A204.1 (cell line): ENCODE measurements around the gene NPVF.

Experiments
- FAIRE-seq: peaks from 2 replicates; lab custom pipeline; 2012; peaks lifted over from hg19 to GRCh38; lab: Jason Lieb, UNC

NPVF gene

DNA sequence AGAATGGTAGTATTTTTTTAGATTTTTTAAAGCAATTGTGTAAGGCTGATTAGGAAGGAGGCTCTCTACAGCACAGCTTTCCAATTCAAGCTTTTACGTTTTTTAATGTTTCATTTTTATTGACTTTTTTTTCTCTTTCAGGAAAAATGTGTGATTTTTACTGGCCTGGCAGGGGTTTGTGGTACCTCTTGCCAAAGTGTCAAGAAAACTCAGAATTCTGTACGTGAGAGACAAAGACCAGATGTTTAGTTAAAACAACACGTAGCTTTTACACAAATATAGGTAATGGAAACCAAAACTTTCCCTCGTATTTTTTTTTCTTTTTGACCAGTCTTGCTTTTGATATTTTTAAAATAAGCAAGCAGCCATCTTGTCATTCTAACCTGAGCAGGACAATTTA is 6.0 kb upstream of the NPVF start:
- no peak for FAIRE-seq

DNA sequence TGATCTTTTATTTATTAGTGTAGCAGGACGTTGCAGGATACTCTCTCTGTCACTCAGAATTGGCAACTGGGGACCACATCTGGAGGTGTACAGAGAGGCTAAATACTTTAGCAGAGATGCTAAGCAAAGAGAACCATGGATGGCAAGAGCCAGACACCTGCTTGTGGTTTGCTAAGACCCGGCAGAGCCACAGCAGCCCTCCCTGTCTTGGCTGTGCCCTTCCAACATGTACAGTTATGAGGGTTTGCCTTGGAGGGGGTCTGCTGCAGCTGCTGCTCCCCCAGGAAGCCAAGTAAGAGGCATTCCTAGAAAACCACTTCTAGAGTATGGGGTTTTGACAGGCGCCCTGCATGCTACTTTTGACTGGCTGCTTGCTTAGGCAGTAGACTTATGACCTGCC is 5.1 kb downstream of the NPVF start:
- no peak for FAIRE-seq

DNA sequence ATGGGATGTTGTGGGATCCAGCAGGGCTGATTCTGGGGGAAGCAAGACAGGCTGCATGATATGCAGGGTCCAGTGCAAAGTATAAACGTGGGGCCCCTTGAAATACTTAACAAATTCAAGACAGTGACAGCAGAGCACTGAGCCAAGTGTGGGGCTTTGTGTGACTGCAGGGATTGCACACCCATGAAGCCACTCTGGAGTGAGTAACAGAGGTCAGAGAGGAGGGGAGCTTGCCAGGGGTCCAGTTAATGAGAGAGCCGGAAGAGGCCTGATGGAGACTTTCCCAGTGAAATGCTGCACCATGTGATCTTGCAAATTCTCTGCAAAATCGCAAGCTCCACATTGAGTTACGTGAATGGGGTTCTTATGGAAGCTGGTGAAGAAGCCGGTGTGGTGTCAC is 5.6 kb downstream of the NPVF start:
- no peak for FAIRE-seq

DNA sequence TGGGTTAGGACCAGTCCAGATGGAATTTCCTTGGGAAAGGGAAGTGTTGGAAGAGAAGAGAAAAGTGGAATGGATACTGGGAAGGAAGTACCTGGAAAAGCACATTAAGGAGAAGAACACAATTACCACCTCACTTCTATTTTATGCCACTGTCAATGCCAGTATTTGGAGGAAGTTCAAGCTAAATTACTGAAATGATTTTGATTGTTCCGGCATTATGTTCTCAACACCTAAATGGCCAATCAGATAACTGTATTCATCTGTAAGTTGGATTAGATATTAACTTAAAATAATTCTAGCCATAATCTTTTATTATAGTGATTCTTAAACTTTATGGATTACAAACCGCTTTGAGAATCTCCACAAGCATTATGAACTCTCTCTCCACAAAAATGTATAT is 7.3 kb downstream of the NPVF start:
- no peak for FAIRE-seq

DNA sequence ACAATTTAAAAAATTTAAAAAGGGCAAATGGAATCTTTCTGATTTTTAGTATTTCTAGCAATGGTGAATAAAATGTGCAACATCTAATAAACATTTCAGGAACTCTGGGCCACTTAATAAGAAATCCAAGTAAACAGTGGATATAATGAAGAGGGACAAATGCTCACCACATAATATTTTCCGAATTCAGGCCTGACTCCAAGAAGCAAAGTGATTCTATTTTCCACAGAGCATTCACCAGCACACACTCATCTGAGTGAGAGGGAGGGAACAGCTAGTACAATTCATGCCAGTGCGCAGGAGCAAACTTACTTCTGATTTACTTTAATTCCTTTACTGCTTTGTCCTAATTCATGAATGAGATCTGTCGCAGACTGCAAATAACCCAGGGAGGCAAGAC is 10.1 kb downstream of the NPVF start:
- FAIRE-seq: no peak

DNA sequence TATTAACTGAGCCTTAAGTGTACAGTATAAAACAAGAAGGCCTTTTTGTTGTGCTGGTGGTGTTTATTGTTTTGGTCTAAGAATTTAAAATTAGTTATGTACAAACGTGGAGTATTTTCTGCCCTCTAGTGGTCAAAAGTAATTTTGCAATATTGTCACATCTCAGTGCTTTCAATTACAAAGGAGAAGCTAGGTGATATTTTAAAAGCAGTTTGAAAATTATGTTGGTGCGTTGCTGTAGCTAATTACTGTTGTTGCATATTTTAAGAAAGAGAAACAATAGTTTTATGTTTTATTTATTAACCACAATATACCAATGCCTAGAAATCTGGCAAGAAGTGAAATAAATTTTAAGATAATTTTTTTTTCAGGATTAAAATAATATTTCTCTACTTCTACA is 11.4 kb downstream of the NPVF start:
- FAIRE-seq: peak; percentile 95

DNA sequence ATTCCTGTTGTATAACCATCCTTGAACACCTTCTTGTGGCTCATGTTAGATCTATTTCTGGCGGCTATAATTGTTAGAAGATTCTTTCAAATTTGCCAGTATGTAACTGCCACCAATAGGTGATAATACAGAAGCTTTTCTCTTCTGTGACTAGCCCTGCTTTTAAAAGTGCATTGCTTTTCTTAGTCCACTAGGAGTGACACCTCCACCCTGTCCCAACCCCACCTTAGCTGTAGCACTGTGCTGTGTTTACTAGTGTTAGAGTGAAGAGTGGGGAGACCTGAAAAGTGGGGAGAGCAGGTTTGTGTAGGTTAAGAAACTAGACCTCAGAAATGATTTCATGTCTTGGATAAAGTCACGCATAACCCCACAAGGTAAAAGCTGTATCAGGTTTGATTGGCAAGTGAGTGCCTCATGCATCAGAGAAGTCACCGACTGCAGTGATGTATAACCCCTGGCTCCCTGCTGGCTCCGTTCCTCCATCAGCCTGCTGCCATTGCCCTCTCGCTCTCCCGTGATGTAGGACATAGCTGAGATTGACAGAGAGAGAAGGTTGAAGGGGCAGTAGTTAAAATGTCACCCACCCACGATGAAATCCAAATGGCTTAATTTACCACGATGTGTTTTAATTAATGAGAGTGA is 12.5 kb downstream of the NPVF start:
- no peak for FAIRE-seq

DNA sequence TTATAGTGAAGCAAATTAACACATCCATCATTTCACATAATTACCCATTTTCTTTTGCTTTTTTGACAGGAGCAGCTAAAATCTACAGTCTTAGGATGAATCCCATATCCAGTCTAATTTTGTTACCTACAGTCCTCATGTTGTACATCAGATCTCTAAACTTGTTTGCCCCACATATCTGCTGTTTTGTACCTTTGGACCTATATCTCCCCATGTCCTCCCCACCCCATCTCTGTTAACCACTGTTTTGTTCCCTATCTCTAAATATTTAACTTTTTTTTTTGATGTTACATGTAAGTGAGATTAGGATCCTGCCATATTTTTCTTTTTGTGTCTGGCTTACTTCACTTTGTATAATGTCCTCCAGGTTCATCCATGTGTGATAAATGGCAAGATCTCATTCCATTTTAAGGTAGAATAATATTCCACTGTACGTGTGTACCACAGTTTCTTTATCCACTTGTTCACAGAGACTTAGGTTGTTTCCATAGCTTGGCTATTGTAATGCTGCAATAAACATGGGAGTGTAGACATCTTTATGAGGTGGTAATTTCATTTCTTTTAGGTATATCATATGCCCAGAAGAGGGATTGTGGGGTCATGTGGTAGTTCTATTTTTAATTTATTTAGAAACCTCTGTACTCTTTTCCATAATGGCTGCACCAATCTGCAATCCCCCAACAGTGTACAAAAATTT is 19.6 kb downstream of the NPVF start:
- no peak for FAIRE-seq

DNA sequence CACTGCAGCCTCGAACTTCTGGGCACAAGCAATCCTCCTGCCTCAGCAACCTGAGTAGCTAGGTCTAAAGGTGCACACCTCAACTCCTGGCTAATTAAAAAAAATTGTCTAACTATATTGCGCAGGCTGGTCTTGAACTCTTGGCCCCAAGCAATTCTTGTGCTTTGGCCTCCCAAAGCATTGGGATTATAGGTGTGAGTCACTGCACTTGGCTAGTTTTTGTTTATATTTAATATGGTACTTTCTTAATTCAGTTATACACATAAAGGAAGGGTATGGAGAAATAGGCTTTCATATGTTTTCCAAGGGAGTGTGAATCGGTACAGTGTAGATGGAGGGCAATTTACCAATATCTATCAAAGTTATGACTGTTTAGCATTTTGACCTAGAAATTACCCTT is 20.4 kb downstream of the NPVF start:
- no peak for FAIRE-seq

DNA sequence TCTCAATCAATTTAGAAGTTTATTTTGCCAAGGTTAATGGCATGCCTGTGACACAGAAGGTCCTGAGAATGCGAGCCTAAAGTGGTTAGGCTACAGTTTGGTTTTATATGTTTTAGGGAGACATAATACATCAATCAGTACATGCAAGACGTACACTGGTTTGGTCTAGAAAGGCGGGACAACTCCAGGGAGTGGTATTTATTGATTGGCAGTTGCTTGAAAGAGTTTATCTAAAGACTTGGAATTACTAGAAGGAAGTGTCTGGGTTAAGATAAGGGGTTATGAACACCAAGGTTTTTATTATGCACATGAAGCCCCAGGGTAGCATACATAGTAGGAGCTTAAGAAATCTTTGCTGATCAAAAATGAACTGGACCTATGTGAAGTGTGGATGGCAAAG is 21.5 kb downstream of the NPVF start:
- no peak for FAIRE-seq

DNA sequence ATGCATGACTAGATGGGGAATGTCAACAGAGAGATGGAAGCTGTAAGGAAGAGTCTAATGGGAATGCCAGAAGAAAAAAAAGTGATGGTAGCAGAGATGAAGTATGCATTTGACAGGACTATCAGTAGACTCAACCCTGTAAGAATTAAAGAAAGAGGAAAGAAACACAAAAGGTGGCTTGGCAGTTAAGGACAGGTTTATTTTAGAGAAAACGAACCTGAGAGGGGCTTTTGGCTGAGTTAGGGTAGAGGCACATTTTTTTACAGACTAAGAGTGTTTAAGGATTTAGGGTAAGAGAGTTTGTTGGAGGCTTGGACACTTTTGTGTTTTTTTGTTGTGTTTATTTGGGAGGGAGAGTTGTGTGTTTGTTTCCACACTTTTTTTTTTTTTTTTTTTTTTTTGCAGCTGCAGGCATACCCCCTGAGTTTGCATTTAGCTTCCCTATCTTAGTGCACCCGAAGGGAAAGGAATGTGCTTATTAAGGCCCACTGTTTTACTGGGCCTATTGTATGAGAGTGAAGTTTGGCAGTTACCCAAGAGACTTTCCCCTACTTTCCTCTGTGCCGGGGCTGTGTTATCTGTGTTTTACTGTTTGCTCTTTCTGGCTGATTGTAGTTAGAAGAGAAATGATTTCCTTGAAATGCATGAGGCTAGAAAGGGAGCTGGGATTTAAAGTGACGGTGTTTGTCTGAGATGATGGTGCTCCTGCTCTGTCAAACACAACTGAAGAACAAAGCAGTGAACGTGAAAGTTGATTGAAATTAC is 32.0 kb downstream of the NPVF start:
- FAIRE-seq: no peak

DNA sequence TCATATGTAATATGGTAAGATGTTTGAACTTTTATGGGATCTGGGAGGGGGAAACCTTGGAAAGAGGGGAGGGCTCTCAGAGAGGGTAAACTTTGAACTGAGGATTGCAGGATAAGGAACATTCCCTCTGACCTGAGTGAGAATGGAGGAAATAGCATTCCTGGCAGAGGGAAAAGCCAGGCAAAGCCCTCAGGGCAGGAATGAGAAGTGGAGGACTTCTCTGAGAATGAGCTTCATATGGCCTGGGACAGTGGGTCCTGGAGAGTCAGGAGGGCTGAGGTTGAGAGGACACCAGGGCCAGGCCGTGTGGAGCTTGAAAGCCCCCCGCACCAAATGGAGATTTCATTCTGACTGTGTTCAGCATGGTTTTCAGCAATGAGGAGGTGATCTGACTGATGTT is 34.2 kb downstream of the NPVF start:
- no peak for FAIRE-seq

DNA sequence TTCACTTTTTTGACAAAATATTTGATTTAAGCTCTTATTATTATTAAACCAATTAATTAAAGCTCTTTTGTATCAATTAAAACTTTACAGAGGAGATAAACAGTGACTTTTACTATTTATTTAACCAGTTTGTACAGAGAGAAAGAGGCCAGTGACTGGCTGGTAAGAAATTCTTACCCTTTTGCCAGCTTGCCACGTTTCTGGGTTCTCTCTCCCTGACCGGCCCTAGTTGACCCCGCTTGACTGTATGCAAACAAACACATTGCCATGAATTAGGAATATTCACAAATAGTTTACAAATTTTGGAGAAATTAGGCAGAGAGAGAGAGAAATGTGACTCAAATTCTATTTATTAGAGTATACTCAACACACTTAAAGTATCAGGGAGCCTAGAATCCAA is 36.2 kb downstream of the NPVF start:
- no peak for FAIRE-seq

DNA sequence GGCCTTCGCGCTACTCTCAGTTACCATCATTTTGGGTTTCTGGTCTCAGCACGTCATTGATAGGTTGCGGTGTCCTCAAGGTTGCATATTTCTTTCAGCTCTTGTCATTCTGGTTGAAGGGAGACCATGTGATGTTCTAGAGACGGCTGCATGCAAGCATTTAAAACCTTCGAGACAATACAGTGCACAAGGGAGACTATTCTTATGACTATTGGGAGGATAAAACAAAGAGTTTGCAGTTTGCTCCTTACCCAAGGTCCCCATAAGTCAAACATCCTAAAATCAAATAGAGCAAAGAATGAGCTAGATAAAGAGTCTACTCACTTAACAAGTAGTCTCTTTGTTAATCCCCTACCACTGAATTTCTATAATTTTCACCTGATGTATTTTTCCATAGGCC is 39.1 kb downstream of the NPVF start:
- FAIRE-seq: no peak

DNA sequence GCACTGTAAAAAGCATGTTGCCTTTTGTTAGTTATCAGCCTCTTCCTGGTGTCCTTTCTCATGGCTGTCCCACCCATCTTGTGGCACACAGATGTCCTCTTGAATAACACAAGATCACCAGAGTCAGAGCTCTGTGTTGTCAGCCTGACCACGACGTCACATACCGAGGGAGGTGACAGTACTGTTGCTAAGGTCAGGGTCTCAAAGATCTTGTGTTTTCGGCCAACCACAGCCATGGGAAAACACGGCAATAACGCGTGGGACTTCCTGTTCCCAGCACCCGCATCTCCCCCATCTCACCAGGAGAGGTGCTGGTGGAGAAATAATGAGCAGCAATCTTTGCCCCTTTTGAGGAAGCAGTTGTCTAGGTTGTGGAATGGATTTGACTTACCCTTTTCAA is 40.4 kb downstream of the NPVF start:
- FAIRE-seq: no peak

DNA sequence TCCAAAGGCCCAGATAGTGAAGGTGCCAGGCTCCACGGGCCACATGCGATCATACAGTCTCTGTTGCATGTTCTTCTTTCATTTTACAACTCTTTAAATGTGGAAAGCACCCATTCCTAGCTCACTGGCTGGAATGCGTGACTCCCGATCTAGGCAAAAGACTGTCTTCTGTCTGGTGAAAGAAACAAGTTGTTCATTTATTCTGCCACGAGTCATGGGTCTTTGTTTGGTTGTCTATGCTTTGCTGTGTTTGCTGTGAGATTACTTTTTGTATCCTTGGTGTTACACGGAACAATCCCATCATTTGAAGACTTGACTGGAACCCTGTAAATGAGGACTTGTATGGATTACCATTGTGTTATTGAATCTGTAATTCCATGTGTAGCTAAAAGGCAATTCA is 41.9 kb downstream of the NPVF start:
- FAIRE-seq: no peak

DNA sequence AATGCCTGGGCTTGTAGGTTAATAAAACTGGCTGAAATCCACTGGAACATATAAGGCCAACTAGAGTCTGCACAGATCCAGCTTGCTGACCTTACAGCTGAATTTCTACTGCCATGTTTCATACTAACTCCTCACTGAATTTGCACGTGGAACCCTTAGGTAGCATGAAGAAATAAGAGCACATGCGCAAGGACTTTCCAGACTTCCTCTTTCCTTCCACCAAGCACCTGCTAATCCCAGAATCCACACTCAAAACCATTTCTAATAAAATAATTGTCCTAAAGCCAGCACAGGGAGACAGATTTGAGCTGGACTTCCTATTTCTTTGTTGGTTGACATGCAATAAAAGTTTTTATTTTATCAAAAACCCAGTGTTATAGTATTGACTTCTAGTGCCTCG is 46.8 kb downstream of the NPVF start:
- FAIRE-seq: no peak

DNA sequence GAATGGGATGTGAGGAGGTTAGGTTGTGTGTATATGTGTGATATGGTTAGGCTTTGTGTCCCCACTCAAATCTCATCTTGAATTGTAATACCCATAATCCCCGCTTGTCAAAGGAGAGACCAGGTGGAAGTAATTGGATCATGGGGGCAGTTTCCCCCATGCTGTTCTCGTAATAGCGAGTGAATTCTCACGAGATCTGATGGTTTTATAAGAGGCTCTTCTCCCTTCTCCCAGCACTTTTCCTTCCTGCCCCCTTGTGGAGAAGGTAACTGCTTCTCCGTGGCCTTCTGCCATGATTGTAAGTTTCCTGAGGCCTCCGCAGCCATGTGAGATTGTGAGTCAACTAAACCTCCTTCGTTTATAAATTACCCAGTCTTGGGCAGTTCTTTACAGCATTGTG is 47.3 kb downstream of the NPVF start:
- FAIRE-seq: no peak

DNA sequence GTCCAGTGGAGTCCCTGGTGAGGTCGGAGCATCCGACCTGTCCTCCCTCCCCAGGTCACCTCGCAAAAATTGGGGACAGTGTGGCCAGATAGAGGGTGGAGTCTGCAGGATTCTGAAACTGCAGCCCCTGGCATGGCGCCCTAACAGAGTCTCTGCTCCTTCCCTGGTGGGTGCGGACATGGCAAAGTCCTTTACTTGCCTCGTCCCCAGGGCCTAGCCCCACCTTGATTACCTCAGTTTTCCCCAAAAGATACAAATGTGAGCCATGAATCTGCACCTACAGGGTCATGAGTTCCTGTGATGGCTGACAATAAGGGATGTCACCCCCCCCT is 47.7 kb downstream of the NPVF start:
- FAIRE-seq: no peak

DNA sequence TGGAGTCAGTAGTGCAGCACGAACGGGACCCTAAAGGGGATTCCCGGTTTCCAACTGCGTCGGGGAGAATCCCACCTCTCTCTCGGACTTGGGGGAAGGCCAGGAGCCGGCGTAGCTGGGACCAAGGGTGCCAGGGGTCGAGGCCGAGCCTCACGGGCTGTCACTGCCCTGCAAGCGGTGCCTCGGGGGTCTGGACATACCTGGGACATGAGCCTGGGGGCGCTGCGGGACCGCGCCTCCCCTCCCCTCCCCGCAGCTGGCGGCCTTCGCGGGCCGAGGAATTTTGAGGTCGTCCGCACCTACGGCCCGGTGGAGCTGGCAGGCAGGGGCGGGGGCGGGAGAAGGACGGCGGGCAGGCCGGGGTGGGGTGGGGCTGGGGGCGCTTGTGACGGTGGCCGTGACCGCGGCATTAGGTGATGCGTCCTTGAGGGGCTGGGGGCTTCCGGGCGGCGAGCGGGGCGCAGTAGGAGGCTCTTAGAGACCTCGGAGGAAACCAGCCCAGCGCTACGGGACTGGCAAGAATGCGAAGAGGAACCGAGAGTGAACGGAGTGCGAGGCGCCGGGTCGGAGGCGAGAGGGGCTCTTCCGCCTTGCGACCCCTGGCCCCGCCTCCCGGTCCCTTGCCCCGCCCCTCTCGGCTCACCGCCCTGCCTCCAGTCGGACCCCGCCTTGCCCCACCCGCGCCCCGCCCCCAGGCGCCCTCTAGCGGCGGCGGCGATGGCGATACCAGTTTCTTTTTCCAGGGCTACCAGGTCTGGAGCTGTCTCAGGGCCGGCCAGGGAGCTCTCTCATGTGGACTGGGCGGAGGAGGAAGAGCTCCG is 48.3 kb downstream of the NPVF start:
- FAIRE-seq: no peak

DNA sequence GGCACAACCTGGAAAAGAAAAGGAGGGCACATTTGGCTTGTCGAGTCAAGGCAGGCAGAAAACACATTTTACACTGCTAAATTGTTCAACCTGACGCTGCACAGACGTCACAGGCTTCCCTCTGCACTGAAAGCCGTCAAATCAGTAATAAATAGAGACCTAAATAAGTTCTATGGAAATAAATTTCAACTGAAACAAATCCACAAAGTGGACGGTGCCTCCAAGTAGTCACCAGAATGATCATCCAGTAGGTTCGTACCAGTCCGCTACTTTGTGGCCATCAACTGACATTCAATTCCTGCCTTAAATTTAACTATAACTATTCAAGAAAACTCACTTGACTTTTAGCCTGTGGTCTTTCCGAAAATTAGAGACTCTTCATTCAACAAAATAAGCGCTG is 49.0 kb downstream of the NPVF start:
- FAIRE-seq: no peak
